Epithelial cell of prostate (primary cell): ENCODE measurements around the gene NRGN.
"Not testable (repeated sequence)": the region's sequence is repeated elsewhere in the genome, so short reads cannot be mapped to it uniquely, and the experiment has no call there.

Experiments
- DNase-seq: peaks from one replicate; pipeline ENCODE4 v3.0.0-alpha.2; 2011; ENCODE audit warnings: low read depth, low spot score
- H3K27ac ChIP-seq: fragments of 450-650 bp; 2 replicates; pipeline ENCODE4 v1.5.1; 2017; ENCODE audit warnings: mild to moderate bottlenecking

NRGN gene

GRCh38 chr11:124756033-124756752, 16.5 kb downstream of the NRGN start:
- H3K27ac ChIP-seq, result no peak overlapping the region
- no peak for DNase-seq

DNA sequence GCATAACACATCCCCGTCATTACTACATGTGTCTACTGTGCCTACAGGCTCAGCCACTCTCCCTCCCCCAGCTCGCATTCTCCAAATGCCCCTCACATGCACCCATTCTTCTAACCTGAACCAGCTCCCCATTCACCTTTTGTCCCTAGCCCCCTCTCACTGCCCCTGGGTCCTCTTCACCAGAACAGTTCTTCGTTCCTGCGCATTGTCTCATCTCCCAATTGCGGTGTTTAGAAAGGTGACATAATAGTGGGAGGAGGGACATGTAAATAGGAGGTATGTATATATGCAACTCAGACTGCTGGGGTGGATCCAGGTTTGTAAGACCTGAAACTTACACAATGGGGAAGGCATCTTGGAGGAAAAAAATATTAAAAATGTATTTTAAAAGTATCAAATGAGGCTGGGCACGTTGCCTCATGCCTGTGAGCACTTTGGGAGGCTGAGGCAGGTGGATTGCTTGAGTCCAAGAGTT, 17.0 kb downstream of the NRGN start:
- DNase-seq, result no peak
- no peak overlapping the region for H3K27ac ChIP-seq

- no peak overlapping the region for H3K27ac ChIP-seq
- DNase-seq, result no peak
Measured at GRCh38 chr11:124757320-124757719, 17.6 kb downstream of the NRGN start.

- no peak for DNase-seq
- no peak overlapping the region for H3K27ac ChIP-seq
Measured at GRCh38 chr11:124758355-124759265, 18.9 kb downstream of the NRGN start.

DNA sequence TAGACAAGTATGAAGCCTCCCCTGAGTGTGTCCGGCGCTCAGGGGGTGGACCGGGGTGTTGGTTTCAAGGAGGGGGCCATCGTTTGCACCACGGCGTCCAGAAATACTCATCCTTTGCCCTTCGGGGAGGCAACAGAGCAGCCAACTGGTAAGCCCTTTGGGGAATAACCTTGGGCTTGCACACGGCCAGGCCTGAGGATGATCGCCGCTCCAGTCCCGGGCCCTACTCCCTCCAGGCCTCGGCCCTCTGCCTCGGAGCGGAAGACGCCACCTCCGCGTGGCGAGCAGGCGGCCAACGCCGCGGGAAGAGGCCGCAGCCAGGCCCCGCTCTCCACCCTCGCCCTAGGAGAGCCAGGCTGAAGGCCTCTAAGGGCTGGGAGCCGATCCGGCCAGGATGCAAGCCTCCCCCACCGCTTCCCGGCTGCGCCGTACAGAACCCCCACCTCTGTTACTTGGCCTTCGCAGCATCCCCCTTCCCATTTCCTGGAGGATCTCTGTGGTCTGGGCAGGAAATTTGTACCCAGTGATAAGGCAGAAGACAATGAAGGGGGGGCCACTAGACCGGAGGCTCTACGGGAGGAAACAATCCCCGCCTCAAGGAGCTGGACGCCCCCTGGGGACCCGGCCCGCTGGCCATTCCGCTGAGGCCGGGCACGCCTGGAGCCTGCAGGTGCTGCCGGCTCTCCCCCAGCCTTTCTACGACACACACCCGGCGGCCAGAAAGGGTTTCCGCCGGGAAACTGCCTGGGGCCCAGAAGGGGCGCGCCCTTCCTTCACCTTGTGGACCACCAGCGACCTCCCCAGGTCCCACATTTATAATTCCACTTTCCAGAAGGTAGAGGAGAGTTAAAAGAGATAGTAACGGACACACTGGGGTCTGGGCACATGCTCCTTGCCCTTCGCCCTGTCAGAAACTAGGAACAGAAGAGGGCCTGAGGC, 19.8 kb downstream of the NRGN start:
- no peak overlapping the region for H3K27ac ChIP-seq
- DNase-seq, result no peak

GRCh38 chr11:124760205-124760652, 20.5 kb downstream of the NRGN start:
- no peak overlapping the region for H3K27ac ChIP-seq

DNA sequence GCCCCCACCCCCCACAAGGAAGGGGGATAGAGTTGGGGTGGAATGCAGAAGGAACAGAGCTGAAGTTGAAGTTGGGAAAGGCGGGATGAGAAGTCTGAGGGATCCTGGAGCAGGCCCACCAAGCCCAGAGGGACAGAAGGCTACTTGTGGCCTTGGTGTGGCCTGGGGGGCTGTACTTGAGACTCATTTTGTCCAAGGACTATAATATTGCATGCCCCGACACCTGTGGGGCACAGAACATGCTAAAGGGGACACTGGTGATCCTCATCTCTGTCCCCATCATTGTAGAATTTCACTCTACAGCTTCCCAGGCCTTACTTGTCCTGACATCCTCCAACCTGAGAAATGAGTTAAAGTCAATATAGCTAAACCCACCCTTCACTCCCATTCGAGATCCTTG, 21.1 kb downstream of the NRGN start:
- no peak overlapping the region for H3K27ac ChIP-seq
- DNase-seq, result no peak

More at GRCh38 chr11:124760205-124760652, 20.5 kb downstream of the NRGN start:
- DNase-seq, result no peak

- no peak for DNase-seq
- no peak overlapping the region for H3K27ac ChIP-seq
Measured at GRCh38 chr11:124761301-124762104, 21.8 kb downstream of the NRGN start.

- no peak for DNase-seq
- H3K27ac ChIP-seq, result no peak within 1 kb of the TSS
Measured at GRCh38 chr11:124762105-124762623, 22.4 kb downstream of the NRGN start, which contains the start of gene ESAM. Gene ESAM (minus strand): TSS chr11:124762290. CDS start chr11:124762154, 136 bp downstream.

DNA sequence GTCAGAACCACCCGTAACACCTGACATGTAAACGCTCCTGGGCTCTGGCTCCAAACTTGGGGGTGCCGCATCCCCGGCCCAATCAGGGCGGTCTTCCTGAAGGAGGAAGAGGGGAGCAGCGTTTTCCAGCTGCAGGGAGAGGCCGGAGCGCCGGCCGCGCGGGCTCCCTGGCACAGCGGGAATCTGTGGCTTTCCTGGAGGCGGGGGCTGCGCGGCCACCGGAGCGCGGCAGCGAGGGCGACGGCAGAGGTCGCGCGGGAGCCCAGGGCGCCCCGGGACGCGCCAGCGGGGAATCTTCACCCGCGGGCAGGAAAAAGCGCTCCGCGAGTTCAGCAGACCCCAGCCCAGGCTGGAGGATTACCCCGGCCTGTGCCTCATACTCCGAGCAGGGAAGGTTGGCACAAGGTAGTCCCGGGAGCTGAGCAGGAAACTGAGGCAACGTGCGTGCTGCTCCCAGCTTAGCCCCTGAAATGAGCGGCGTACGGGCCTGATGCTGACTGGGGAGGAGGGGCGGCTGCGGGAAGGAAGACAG, 22.9 kb downstream of the NRGN start:
- DNase-seq, result no peak
- H3K27ac ChIP-seq, result no peak overlapping the region

DNA sequence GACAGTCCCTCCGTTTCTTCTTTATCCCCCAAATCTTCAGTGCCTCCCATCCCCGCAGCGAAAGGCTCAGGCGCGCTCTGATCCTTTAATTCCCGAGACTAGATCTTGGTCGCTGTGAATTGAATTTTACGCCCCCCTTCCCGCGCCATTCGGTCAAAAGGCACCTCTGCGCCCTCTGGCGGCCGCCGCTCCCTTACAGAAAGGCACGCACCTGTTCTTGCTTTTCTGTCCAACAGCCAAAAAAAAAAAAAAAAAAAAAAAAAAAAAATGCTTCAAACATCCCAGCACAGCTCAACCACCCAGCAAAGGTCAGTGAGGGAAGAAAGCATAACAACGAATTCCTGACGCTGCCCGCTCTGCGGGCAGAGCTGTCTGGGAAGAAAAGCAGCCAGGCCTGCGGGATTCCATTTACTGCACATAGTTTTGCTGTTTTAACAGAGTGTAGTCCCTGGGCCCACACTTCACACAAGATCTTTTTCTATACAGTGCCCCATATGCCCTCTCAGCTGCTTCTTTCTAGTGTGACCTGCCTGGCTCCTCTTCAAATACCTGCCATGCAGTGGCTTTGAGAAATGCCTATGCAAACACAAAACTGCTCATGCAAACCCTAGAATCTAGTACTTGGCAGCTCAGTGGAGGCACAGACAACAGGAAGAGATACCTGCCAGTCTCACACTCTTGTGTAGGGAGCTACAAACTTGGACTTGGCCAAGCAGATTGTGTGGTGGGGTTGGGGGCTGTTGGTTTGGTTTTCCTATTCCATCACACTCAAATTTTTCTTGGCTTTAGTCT, 23.6 kb downstream of the NRGN start:
- DNase-seq, result no peak
- no peak overlapping the region for H3K27ac ChIP-seq

DNA sequence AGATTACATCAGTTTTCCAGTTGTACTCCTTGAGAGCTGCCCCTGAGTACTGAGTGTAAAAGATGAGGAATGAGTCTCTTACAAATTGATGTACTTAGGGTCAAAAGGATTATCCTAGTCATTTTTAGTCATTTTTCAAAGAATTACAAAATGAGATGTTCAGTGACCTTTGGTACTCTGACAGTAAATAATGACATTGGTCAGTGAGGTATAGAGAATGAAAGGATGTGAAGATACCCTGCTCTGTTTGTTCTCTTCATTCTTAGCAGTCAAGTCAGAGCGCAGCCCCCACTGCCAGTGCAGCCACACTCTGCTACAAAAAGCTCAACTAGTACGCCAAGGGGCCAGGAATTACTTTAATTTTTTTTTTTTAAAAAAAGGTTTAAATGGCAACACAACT, 26.4 kb downstream of the NRGN start:
- no peak overlapping the region for H3K27ac ChIP-seq
- no peak for DNase-seq

DNA sequence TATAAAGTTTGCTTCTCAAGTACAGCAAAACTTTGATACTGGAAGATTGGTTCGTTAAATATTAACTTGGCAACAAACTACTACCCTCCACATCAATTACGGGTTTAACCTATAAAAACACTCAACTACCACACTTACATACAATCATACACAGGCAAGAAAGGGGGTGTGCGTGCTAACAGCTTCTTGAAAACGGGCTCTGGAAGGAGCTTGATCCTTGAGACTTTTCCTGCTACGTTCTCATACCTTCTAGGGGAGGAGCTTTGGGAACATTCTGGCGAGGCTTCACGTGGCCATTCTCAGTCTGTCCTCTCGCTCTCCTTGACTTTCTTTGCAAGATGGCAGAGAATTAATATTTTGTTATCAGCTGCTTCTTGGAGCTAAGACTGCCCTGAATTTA, 29.2 kb downstream of the NRGN start:
- no peak for DNase-seq
- H3K27ac ChIP-seq, result no peak overlapping the region

DNA sequence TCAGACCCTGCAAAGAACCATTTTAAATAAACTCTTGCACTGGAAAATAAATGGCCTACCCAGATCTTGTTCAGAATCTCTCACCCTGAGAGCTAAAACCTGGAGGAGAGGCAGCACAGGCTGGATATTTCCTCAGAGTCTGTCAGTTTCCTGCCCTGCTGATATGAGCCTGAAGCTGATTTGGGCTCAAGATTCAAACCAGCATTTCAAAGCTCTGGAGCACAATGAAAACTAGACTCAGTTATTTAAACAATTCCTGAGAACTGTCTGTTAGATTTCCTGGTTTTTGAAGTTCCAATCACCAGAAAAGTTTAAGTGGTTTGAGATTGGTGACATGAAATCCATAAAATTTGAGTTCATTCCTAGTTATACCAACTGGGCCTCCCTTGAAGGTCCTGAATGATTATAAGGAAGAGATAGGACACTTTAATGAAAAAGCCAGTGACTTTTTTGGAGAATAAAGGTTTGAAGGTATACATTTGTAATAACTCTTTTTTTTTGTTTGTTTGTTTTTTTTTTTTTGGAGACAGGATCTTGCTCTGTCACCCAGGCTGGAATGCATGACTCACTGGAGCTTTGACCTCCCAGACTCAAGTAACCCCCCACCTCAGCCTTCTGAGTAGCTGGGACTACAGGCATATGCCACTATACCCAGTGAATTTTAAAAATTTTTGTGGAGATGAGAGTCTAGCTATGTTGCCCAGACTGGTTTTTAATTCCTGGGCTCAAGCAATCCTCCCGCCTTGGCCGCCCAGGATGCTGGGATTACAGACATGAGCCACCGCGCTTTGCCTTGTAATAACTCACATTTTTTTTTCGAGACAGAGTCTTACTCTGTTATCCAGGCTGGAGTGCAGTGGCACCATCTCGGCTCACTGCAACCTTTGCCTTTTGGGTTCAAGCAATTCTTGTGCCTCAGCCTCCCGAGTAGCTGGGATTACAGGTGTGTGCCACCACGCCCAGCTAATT, 30.3 kb downstream of the NRGN start:
- no peak overlapping the region for H3K27ac ChIP-seq
- no peak for DNase-seq

DNA sequence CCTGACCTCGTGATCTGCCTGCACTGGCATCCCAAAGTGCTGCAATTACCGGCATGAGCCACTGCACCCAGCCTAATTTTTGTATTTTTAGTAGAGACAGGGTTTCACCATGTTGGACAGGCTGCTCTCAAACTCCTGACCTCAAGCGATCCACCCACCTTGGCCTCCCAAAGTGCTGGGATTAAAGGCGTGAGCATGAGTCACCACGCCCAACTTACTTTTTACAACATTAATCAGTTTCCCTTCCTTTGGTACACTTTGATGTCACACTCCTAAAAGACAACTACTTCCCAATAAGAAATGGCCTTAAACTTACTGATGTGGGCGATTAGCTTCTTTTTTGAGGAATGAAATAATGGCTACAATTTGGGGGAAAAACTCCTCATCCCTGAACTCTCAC, 31.2 kb downstream of the NRGN start:
- not testable (repeated sequence) for DNase-seq, H3K27ac ChIP-seq

- DNase-seq, result no peak
- H3K27ac ChIP-seq, result no peak overlapping the region
Measured at GRCh38 chr11:124776865-124777645, 37.3 kb downstream of the NRGN start.
